Naive thymus-derived CD4-positive, alpha-beta T cell (primary cell): ENCODE data around the gene COL24A1. TPM values are rescaled to one million over a fixed set of nuclear protein-coding genes. Genes with fewer than 3 reads are reported as not detected.

Experiments
- ATAC-seq: fragments of 150-1000 bp; cut with Tn5 transposase; 2 replicates; pipeline ENCODE4 v1.10.0; 2021; ENCODE audit warnings: mild to moderate bottlenecking, moderate library complexity
- CTCF ChIA-PET: fragments of 350-600 bp; sonication (Branson Sonifier 250); formaldehyde crosslinking; loops from one replicate; lab custom pipeline; 2021; ENCODE audit warnings: antibody characterized with exemption; lab: Charles Lee
- POLR2A ChIA-PET: fragments of 350-600 bp; sonication (Branson Sonifier 250); formaldehyde crosslinking; loops from one replicate; lab custom pipeline; 2021; ENCODE audit warnings: antibody characterized with exemption, inconsistent platforms; lab: Charles Lee
- DNase-seq, 9 donors: peaks; one replicate each; pipeline versions ENCODE4 v3.0.0 to v3.0.0-alpha.2; 2020 to 2022; ENCODE audit warnings: mixed read lengths in 1 of 9
- H3K27ac ChIP-seq: one replicate; pipeline ENCODE4 v1.7.0; 2013; ENCODE audit warnings: mild to moderate bottlenecking, low read depth, low read length, moderate library complexity
- H3K27me3 ChIP-seq, 2 donors: one replicate each; pipeline ENCODE4 v1.7.0; 2013; ENCODE audit warnings: low read length in 2 of 2, mild to moderate bottlenecking in 2 of 2, moderate library complexity in 2 of 2; ENCODE audit not compliant: control insufficient read depth in 2 of 2, insufficient read depth in 2 of 2
- H3K36me3 ChIP-seq, 3 experiments: 1 replicate in 2 of 3; 2 replicates in 1 of 3; pipeline ENCODE4 v1.7.0; 2013; ENCODE audit warnings: low read length in 3 of 3, mild to moderate bottlenecking in 3 of 3, moderate library complexity in 1 of 3; ENCODE audit not compliant: insufficient read depth in 3 of 3, control insufficient read depth in 2 of 3
- H3K4me1 ChIP-seq, 2 donors: one replicate each; pipeline ENCODE4 v1.7.0; 2013; ENCODE audit warnings: low read length in 2 of 2, mild to moderate bottlenecking in 2 of 2, moderate library complexity in 1 of 2; ENCODE audit not compliant: control insufficient read depth in 2 of 2, insufficient read depth in 2 of 2
- H3K4me3 ChIP-seq: 2 replicates; pipeline ENCODE4 v1.7.0; 2013; ENCODE audit warnings: mild to moderate bottlenecking, low read length
- H3K9me3 ChIP-seq, 3 experiments: 1 replicate in 2 of 3; 2 replicates in 1 of 3; pipeline ENCODE4 v1.7.0; 2013; ENCODE audit warnings: low read length in 3 of 3; ENCODE audit not compliant: control insufficient read depth in 2 of 3
- H3K27ac Mint-ChIP-seq, 9 donors: one replicate each; pipeline ENCODE4 v1.8.0; 2020 to 2022; ENCODE audit warnings: mixed read lengths in 9 of 9, mild to moderate bottlenecking in 8 of 9, moderate library complexity in 5 of 9, inconsistent platforms in 2 of 9
- H3K27me3 Mint-ChIP-seq, 5 donors: one replicate each; pipeline ENCODE4 v1.8.0; 2021 to 2022; ENCODE audit warnings: mixed read lengths in 5 of 5, mild to moderate bottlenecking in 1 of 5
- H3K36me3 Mint-ChIP-seq, 5 donors: one replicate each; pipeline ENCODE4 v1.8.0; 2020 to 2022; ENCODE audit warnings: mixed read lengths in 5 of 5, mild to moderate bottlenecking in 3 of 5, inconsistent platforms in 1 of 5
- H3K4me1 Mint-ChIP-seq, 7 donors: one replicate each; pipeline ENCODE4 v1.8.0; 2020 to 2022; ENCODE audit warnings: mixed read lengths in 7 of 7, mild to moderate bottlenecking in 3 of 7, inconsistent platforms in 1 of 7
- H3K4me3 Mint-ChIP-seq, 10 donors: one replicate each; pipeline ENCODE4 v1.8.0; 2020 to 2022; ENCODE audit warnings: mild to moderate bottlenecking in 10 of 10, mixed read lengths in 10 of 10, moderate library complexity in 6 of 10, inconsistent platforms in 2 of 10
- H3K9me3 Mint-ChIP-seq, 11 donors: one replicate each; pipeline ENCODE4 v1.8.0; 2020 to 2022; ENCODE audit warnings: mixed read lengths in 11 of 11, mild to moderate bottlenecking in 4 of 11, inconsistent platforms in 1 of 11, moderate library complexity in 1 of 11
- intact Hi-C, 2 donors: fragments of 100-400 bp; cut with micrococcal nuclease; formaldehyde crosslinking; loops; one replicate each; pipeline ENCODE4 v1.15.1; 2023
- polyA plus RNA-seq, 2 donors: library from polyadenylated mRNA; unstranded; fragments of 300-500 nt; fragmentation: Illumina TruSeq; gene quantifications; one replicate each; pipeline ENCODE4 v1.2.3, GENCODE V29; 2021
- total RNA-seq, 6 experiments: library from RNA in 5 of 6; stranded (reverse) in 5 of 6; gene quantifications; 1 replicate in 5 of 6; 2 replicates in 1 of 6; pipeline ENCODE4 v1.2.3 and lab custom pipeline; 2021 to 2026

Gene COL24A1
- total and polyA plus RNA-seq, 7 experiments from 2014 or later = 0.40 to 1.5 TPM; not detected in 5

- H3K9me3 ChIP-seq = no peaks in the 10 kb centered on the region
- H3K4me3 ChIP-seq = no peak overlapping the region
- H3K4me3 Mint-ChIP-seq = no peak overlapping the region
- no peaks in the 10 kb centered on the region for H3K36me3 Mint-ChIP-seq
- H3K36me3 ChIP-seq = no peaks in the 10 kb centered on the region
- no peak for DNase-seq
- H3K4me1 Mint-ChIP-seq = no peaks in the 10 kb centered on the region
- intact Hi-C loops = no loop called here
- H3K27me3 ChIP-seq = no peaks in the 10 kb centered on the region
- H3K27ac ChIP-seq = no peak overlapping the region
- H3K27me3 Mint-ChIP-seq = no peaks in the 10 kb centered on the region
- H3K9me3 Mint-ChIP-seq = peaks cover 0 to 5% (median 0%) of the 10 kb centered on the region in 11 donors
- ChIA-PET POLR2A (no interaction called here), CTCF (no interaction called here)
- ATAC-seq = no peak
- no peaks in the 10 kb centered on the region for H3K4me1 ChIP-seq
- no peak overlapping the region for H3K27ac Mint-ChIP-seq
Measured at GRCh38 chr1:85952460-85952859, 204.1 kb downstream of the COL24A1 start.

DNA sequence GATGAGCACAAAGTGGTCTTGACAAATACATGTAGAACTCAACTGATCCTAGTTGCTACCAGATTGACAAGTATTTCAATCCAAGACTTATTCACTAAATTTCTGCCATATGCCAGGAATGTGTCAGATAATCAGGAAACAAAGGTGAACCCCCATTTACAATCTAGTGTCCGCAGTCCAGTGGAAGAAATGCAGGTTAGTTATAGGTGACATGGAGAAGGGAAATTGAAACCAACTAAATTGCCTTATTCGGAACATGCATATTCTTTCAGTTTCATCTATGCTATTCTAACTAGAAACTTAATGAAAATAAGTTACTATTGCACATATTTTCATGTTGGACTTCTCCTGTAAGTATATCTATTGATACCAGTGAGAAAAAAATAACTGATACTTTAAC is 209.4 kb downstream of the COL24A1 start:
- ATAC-seq (no peak), DNase-seq (no peak)
- Histone ChIP-seq H3K27ac (no peak overlapping the region), H3K9me3 (no peaks in the 10 kb centered on the region), H3K4me3 (no peak overlapping the region), H3K4me1 (no peaks in the 10 kb centered on the region), H3K27me3 (no peaks in the 10 kb centered on the region), H3K36me3 (no peaks in the 10 kb centered on the region)
- CTCF ChIA-PET = no interaction called here
- Mint-ChIP-seq H3K36me3 (no peaks in the 10 kb centered on the region), H3K4me3 (no peak overlapping the region), H3K27me3 (no peaks in the 10 kb centered on the region), H3K9me3 (peaks cover 0 to 6% (median 0%) of the 10 kb centered on the region in 11 donors), H3K27ac (no peak overlapping the region), H3K4me1 (no peaks in the 10 kb centered on the region)
- intact Hi-C loops = no loop called here
- POLR2A ChIA-PET = no interaction called here

DNA sequence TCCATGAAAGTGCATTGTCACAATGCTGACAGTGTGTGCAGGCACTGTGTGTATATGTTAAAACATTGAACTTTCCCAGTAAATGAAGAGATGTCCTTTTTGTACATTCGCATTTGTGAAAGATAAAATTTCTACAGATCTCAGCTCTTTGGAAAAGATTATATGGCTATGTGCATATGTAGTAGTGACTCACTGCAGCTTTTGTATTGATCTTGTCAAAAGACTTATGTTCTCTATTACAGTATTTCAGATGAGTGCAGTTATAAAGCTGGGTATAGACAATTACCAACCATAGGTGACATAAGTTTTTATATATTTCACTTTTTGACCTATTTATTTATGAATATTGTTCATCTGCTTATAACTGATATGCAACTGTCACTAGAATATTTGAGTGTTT is 212.6 kb downstream of the COL24A1 start:
- Mint-ChIP-seq H3K27me3 (no peaks in the 10 kb centered on the region), H3K4me3 (no peak overlapping the region), H3K4me1 (no peaks in the 10 kb centered on the region), H3K36me3 (no peaks in the 10 kb centered on the region), H3K27ac (no peak overlapping the region), H3K9me3 (peaks cover 0 to 6% (median 0%) of the 10 kb centered on the region in 11 donors)
- Histone ChIP-seq H3K4me1 (no peaks in the 10 kb centered on the region), H3K9me3 (no peaks in the 10 kb centered on the region), H3K27ac (no peak overlapping the region), H3K36me3 (no peaks in the 10 kb centered on the region), H3K4me3 (no peak overlapping the region), H3K27me3 (no peaks in the 10 kb centered on the region)
- POLR2A ChIA-PET = no interaction called here
- ATAC-seq (no peak), DNase-seq (no peak)
- CTCF ChIA-PET = no interaction called here
- intact Hi-C loops = no loop called here

DNA sequence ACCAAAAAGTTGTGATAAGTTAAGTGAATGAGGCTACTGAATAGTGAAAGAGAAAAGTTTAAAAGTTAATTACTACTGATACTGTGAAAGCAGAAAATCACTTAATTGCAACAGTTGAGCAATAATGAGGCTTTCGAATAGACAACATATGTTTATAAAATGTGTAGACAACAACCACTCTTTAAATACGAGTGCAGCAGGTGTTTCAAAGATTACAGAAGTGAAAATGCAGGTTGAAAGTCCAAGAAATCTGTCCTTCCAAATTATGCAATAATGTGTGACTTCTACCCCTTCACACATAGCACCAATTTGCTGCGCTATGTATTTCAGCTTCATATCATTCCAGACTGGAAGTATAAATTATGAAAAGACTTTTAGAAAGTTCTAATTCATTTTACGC is 213.0 kb downstream of the COL24A1 start:
- no peak overlapping the region for H3K27ac ChIP-seq
- Mint-ChIP-seq H3K9me3 (peaks cover 0 to 6% (median 0%) of the 10 kb centered on the region in 11 donors), H3K4me1 (no peaks in the 10 kb centered on the region), H3K27me3 (no peaks in the 10 kb centered on the region), H3K4me3 (no peak overlapping the region), H3K27ac (no peak overlapping the region), H3K36me3 (no peaks in the 10 kb centered on the region)
- POLR2A ChIA-PET = no interaction called here
- no peaks in the 10 kb centered on the region for H3K4me1 ChIP-seq
- no peak for DNase-seq
- no peak for ATAC-seq
- CTCF ChIA-PET = no interaction called here
- no peaks in the 10 kb centered on the region for H3K9me3 ChIP-seq
- H3K36me3 ChIP-seq = no peaks in the 10 kb centered on the region
- H3K27me3 ChIP-seq = no peaks in the 10 kb centered on the region
- intact Hi-C loops = no loop called here
- H3K4me3 ChIP-seq = no peak overlapping the region

GRCh38 chr1:85940656-85941306 is 215.8 kb downstream of the COL24A1 start:
- intact Hi-C loops = no loop called here
- ChIA-PET CTCF (no interaction called here), POLR2A (no interaction called here)
- no peak for DNase-seq
- H3K4me1 ChIP-seq = no peaks in the 10 kb centered on the region
- no peak for ATAC-seq
- H3K9me3 ChIP-seq = no peaks in the 10 kb centered on the region
- no peak overlapping the region for H3K4me3 ChIP-seq
- no peak overlapping the region for H3K27ac ChIP-seq
- Mint-ChIP-seq H3K36me3 (no peaks in the 10 kb centered on the region), H3K4me1 (peaks cover 0 to 1% (median 0%) of the 10 kb centered on the region in 7 donors), H3K9me3 (peaks cover 0 to 4% (median 0%) of the 10 kb centered on the region in 11 donors), H3K27me3 (no peaks in the 10 kb centered on the region), H3K4me3 (no peak overlapping the region), H3K27ac (no peak overlapping the region)
- no peaks in the 10 kb centered on the region for H3K36me3 ChIP-seq
- H3K27me3 ChIP-seq = no peaks in the 10 kb centered on the region

DNA sequence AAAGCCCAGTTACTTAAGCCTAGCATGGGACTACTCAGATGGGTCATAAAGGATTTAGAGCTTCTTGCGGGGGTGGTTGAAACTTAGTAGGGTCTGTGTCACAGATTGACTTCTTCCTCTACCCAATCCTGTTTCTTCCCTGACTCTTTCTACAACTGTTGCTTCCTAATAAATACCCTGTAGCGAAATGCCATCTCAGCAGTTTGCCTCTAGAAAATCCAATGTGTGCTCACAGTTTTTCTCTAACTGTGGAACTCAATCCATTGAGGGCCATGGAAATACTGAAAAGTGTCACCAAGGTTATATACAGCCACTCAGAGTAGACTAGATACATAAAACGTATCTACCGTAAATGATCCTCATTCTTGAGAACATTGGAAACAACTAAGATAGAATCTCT is 217.7 kb downstream of the COL24A1 start:
- Mint-ChIP-seq H3K4me3 (no peak overlapping the region), H3K9me3 (peaks cover 0 to 4% (median 0%) of the 10 kb centered on the region in 11 donors), H3K27ac (no peak overlapping the region), H3K4me1 (peaks cover 0 to 1% (median 0%) of the 10 kb centered on the region in 7 donors), H3K36me3 (no peaks in the 10 kb centered on the region), H3K27me3 (no peaks in the 10 kb centered on the region)
- Histone ChIP-seq H3K4me3 (no peak overlapping the region), H3K27ac (no peak overlapping the region), H3K36me3 (no peaks in the 10 kb centered on the region), H3K27me3 (no peaks in the 10 kb centered on the region), H3K9me3 (no peaks in the 10 kb centered on the region), H3K4me1 (no peaks in the 10 kb centered on the region)
- DNase-seq (no peak), ATAC-seq (no peak)
- CTCF ChIA-PET = no interaction called here
- intact Hi-C loops = no loop called here
- POLR2A ChIA-PET = no interaction called here

- CTCF ChIA-PET = no interaction called here
- Histone ChIP-seq H3K4me3 (no peak overlapping the region), H3K36me3 (no peaks in the 10 kb centered on the region), H3K9me3 (no peaks in the 10 kb centered on the region), H3K27ac (no peak overlapping the region), H3K27me3 (no peaks in the 10 kb centered on the region), H3K4me1 (no peaks in the 10 kb centered on the region)
- H3K9me3 Mint-ChIP-seq = peaks cover 0 to 4% (median 0%) of the 10 kb centered on the region in 11 donors
- intact Hi-C loops = no loop called here
- H3K36me3 Mint-ChIP-seq = no peaks in the 10 kb centered on the region
- DNase-seq = no peak
- no peak overlapping the region for H3K27ac Mint-ChIP-seq
- no peak for ATAC-seq
- POLR2A ChIA-PET = no interaction called here
- peaks cover 0 to 1% (median 0%) of the 10 kb centered on the region in 7 donors for H3K4me1 Mint-ChIP-seq
- no peak overlapping the region for H3K4me3 Mint-ChIP-seq
- H3K27me3 Mint-ChIP-seq = no peaks in the 10 kb centered on the region
Measured at GRCh38 chr1:85936470-85936869, 220.1 kb downstream of the COL24A1 start.
